ENCODE data around the gene CPNE2. TPM values are rescaled to one million over a fixed set of nuclear protein-coding genes. Genes with fewer than 3 reads are reported as not detected.
A peak's percentile ranks its signal among the peaks of the same experiment; 100 is the strongest.

CPNE2 gene
- total RNA-seq, 1 donor from 2014 or later, result 13.7 TPM

GRCh38 chr16:57087003-57087402 is 5.4 kb upstream of the CPNE2 start:
- intact Hi-C loops (cut with micrococcal nuclease), result no loop called here

GRCh38 chr16:57089406-57089805 is 3.0 kb upstream of the CPNE2 start:
- TF ChIP-seq CTCF (IDR thresholded peaks at IDR 0.05; ENCODE audit: borderline replicate concordance), result no peak
- no peaks in the 10 kb centered on the region for H3K27me3 ChIP-seq (ENCODE audit: low read depth)
- no peaks in the 10 kb centered on the region for H3K9me3 ChIP-seq (replicated peaks)
- H3K4me3 ChIP-seq, result no peak overlapping the region
- H3K36me3 ChIP-seq, result no peaks in the 10 kb centered on the region
- H3K4me1 ChIP-seq, result peaks cover 31% of the 10 kb centered on the region
- intact Hi-C loops (cut with micrococcal nuclease), result no loop called here
- no peak overlapping the region for H3K27ac ChIP-seq (replicated peaks)
- no peak for DNase-seq

More at GRCh38 chr16:57087003-57087402, 5.4 kb upstream of the CPNE2 start:
- TF ChIP-seq CTCF (IDR thresholded peaks at IDR 0.05; ENCODE audit: borderline replicate concordance), result no peak
- Histone ChIP-seq H3K4me1 (peaks cover 16% of the 10 kb centered on the region), H3K27ac (replicated peaks) (no peak overlapping the region), H3K36me3 (no peaks in the 10 kb centered on the region), H3K9me3 (replicated peaks) (no peaks in the 10 kb centered on the region), H3K27me3 (ENCODE audit: low read depth) (no peaks in the 10 kb centered on the region), H3K4me3 (no peak overlapping the region)
- no peak for DNase-seq

- intact Hi-C loops (cut with micrococcal nuclease), result no loop called here
- no peaks in the 10 kb centered on the region for H3K27me3 ChIP-seq (ENCODE audit: low read depth)
- H3K27ac ChIP-seq (replicated peaks), result peak overlapping the region; percentile 91
- H3K9me3 ChIP-seq (replicated peaks), result no peaks in the 10 kb centered on the region
- H3K4me3 ChIP-seq, result peak overlapping the region; percentile 83
- H3K36me3 ChIP-seq, result no peaks in the 10 kb centered on the region
- DNase-seq, result peak; percentile 40
- H3K4me1 ChIP-seq, result peaks cover 39% of the 10 kb centered on the region
- TF ChIP-seq CTCF (IDR thresholded peaks at IDR 0.05; ENCODE audit: borderline replicate concordance), result no peak
Observed at GRCh38 chr16:57091200-57091974, 996 bp upstream of the CPNE2 start.

GRCh38 chr16:57092786-57093411 is 516 bp downstream of the CPNE2 start:
- TF ChIP-seq CTCF (IDR thresholded peaks at IDR 0.05; ENCODE audit: borderline replicate concordance), result peak; percentile 75
- intact Hi-C loops (cut with micrococcal nuclease), result no loop called here

GRCh38 chr16:57093666-57094564 is 1.5 kb downstream of the CPNE2 start:
- H3K27ac ChIP-seq (replicated peaks), result peak overlapping the region; percentile 91
- DNase-seq, result no peak
- peak overlapping the region; percentile 83 for H3K4me3 ChIP-seq
- intact Hi-C loops (cut with micrococcal nuclease), result no loop called here
- no peaks in the 10 kb centered on the region for H3K27me3 ChIP-seq (ENCODE audit: low read depth)
- TF ChIP-seq CTCF (IDR thresholded peaks at IDR 0.05; ENCODE audit: borderline replicate concordance), result no peak
- H3K36me3 ChIP-seq, result no peaks in the 10 kb centered on the region
- H3K9me3 ChIP-seq (replicated peaks), result no peaks in the 10 kb centered on the region
- H3K4me1 ChIP-seq, result peaks cover 54% of the 10 kb centered on the region

More at GRCh38 chr16:57092786-57093411, 516 bp downstream of the CPNE2 start:
- peak overlapping the region; percentile 91 for H3K27ac ChIP-seq (replicated peaks)
- no peaks in the 10 kb centered on the region for H3K27me3 ChIP-seq (ENCODE audit: low read depth)
- no peaks in the 10 kb centered on the region for H3K36me3 ChIP-seq
- no peaks in the 10 kb centered on the region for H3K9me3 ChIP-seq (replicated peaks)
- DNase-seq, result peak; percentile 47
- H3K4me1 ChIP-seq, result peaks cover 45% of the 10 kb centered on the region
- H3K4me3 ChIP-seq, result peak overlapping the region; percentile 83
